K562 (cell line): Measurements from ENCODE around the gene CMTM5. TPM values are rescaled to one million over a fixed set of nuclear protein-coding genes. Genes with fewer than 3 reads are reported as not detected.

ENCODE experiments used
- ATAC-seq: fragments of 200-7000 bp; cut with Tn5 transposase; 3 replicates; pipeline ENCODE4 v1.9.1; 2020; ENCODE audit warnings: moderate library complexity
- BruUV-seq: library from RNA; stranded (reverse); fragments of 400-500 nt; replicated peaks from 2 replicates; lab custom pipeline; 2021; lab: Mats Ljungman, UMichigan
- CTCF ChIA-PET: fragments of 300-600 bp; formaldehyde crosslinking; extraction: SDS; loops from one replicate; lab custom pipeline; 2021; ENCODE audit warnings: low intra/inter-chr PET ratio; lab: Yijun Ruan, JAX
- POLR2A ChIA-PET: fragments of 300-600, 350-650 bp; sonication (Branson Sonifier 250); formaldehyde crosslinking; extraction: SDS; loops from one replicate; lab custom pipeline; 2021; ENCODE audit warnings: antibody characterized with exemption, inconsistent platforms; lab: Yijun Ruan, JAX
- DNase-seq, 4 experiments: peaks; one replicate each; pipeline versions ENCODE4 v3.0.0 to v3.0.0-alpha.2; 2011 to 2018; ENCODE audit warnings: low spot score in 3 of 4, mixed read lengths in 3 of 4; ENCODE audit errors: extremely low read depth in 1 of 4
- FAIRE-seq: peaks from 2 replicates; lab custom pipeline; 2011; peaks lifted over from hg19 to GRCh38; lab: Jason Lieb, UNC
- H2AFZ ChIP-seq: 2 replicates; pipeline ENCODE4 v1.6.0; 2011; ENCODE audit warnings: low read depth, low read length, control low read depth, inconsistent platforms
- H3K27ac ChIP-seq: fragments of 200-600 bp; 3 replicates; pipeline ENCODE4 v1.8.0; 2011; ENCODE audit warnings: low read depth, mild to moderate bottlenecking, control low read depth, inconsistent platforms, low read length, moderate library complexity, mixed read lengths; ENCODE audit errors: extremely low read depth
- H3K27me3 ChIP-seq, 2 experiments: fragments of 300-600 bp in 1 of 2; 2 replicates in 1 of 2; 3 replicates in 1 of 2; pipeline versions ENCODE4 v1.6.0 to v1.8.0; 2011; ENCODE audit warnings: inconsistent platforms in 2 of 2, low read length in 2 of 2, mild to moderate bottlenecking in 1 of 2, mixed read lengths in 1 of 2, moderate library complexity in 1 of 2; ENCODE audit not compliant: control insufficient read depth in 2 of 2, insufficient read depth in 2 of 2
- H3K36me3 ChIP-seq: fragments of 300-600 bp; 3 replicates; pipeline ENCODE4 v1.8.0; 2011; ENCODE audit warnings: mild to moderate bottlenecking, low read length, inconsistent platforms; ENCODE audit not compliant: control insufficient read depth, insufficient read depth
- H3K4me1 ChIP-seq, 2 experiments: fragments of 200-600 bp in 1 of 2; replicated peaks in 1 of 2; 2 replicates in 1 of 2; 3 replicates in 1 of 2; pipeline versions ENCODE4 v1.5.1 to v1.8.0; 2011; ENCODE audit warnings: inconsistent platforms in 2 of 2, low read length in 2 of 2, mild to moderate bottlenecking in 1 of 2, mixed read lengths in 1 of 2, moderate library complexity in 1 of 2; ENCODE audit not compliant: control insufficient read depth in 2 of 2, insufficient read depth in 2 of 2
- H3K4me2 ChIP-seq: 2 replicates; pipeline ENCODE4 v1.6.1; 2011; ENCODE audit warnings: low read length, control low read depth, inconsistent platforms, mixed read lengths; ENCODE audit not compliant: insufficient read depth
- H3K4me3 ChIP-seq: fragments of 200-600 bp; sonication (generic), shearing (Covaris generic); 2 replicates; pipeline ENCODE4 v1.5.1; 2016; ENCODE audit warnings: control low read depth, inconsistent platforms
- H3K79me2 ChIP-seq: fragments of 200-600 bp; 3 replicates; pipeline ENCODE4 v1.8.0; 2011; ENCODE audit warnings: low read length, inconsistent platforms; ENCODE audit not compliant: control insufficient read depth, insufficient read depth
- H3K9ac ChIP-seq, 2 experiments: 2 replicates each; pipeline versions ENCODE4 v1.6.0 to v1.6.1; 2011; ENCODE audit warnings: low read depth in 2 of 2, low read length in 2 of 2, control low read depth in 1 of 2, inconsistent platforms in 1 of 2, mild to moderate bottlenecking in 1 of 2, mixed read lengths in 1 of 2; ENCODE audit not compliant: insufficient read depth in 1 of 2
- H3K9me1 ChIP-seq: one replicate; pipeline ENCODE4 v1.6.0; 2011; ENCODE audit warnings: inconsistent platforms, mild to moderate bottlenecking, low read length, moderate library complexity; ENCODE audit not compliant: control insufficient read depth, insufficient read depth
- H3K9me3 ChIP-seq: replicated peaks from 2 replicates; pipeline ENCODE4 v1.5.1; 2011; ENCODE audit warnings: low read depth, low read length, inconsistent platforms; ENCODE audit not compliant: control insufficient read depth, insufficient read depth
- H4K20me1 ChIP-seq: replicated peaks from 2 replicates; pipeline ENCODE4 v1.6.1; 2011; ENCODE audit warnings: low read length, inconsistent platforms, mixed read lengths; ENCODE audit not compliant: control insufficient read depth, insufficient read depth
- DPF2 ChIP-seq: fragments of 450-650 bp; IDR thresholded peaks from 2 replicates; pipeline ENCODE4 v1.6.1; 2016
- ILK ChIP-seq: fragments of 450-650 bp; IDR thresholded peaks from 2 replicates; pipeline ENCODE4 v1.6.1; 2016; ENCODE audit warnings: missing genetic modification characterization, low read depth, mild to moderate bottlenecking, missing compliant biosample characterization, moderate library complexity, borderline replicate concordance
- IRF2 ChIP-seq: sonication (generic); formaldehyde crosslinking; IDR thresholded peaks from 2 replicates; pipeline ENCODE4 v1.8.1; 2022; ENCODE audit warnings: mild to moderate bottlenecking, missing genetic modification reagents
- SIX5 ChIP-seq, 2 experiments: IDR thresholded peaks; 2 replicates each; pipeline ENCODE4 v1.6.1; 2011; ENCODE audit warnings: low read length in 2 of 2, borderline replicate concordance in 1 of 2, low read depth in 1 of 2, mild to moderate bottlenecking in 1 of 2, moderate library complexity in 1 of 2; ENCODE audit not compliant: insufficient read depth in 1 of 2
- SNIP1 ChIP-seq: fragments of 450-650 bp; IDR thresholded peaks from 2 replicates; pipeline ENCODE4 v1.7.1; 2017; ENCODE audit warnings: low read depth, mild to moderate bottlenecking
- SNRNP70 ChIP-seq: fragments of 200-400 bp; formaldehyde crosslinking; optimal IDR thresholded peaks from 2 replicates; pipeline ENCODE3; 2017; ENCODE audit warnings: low read depth, low read length
- ZNF282 ChIP-seq: sonication (generic); formaldehyde crosslinking; IDR thresholded peaks from 2 replicates; pipeline ENCODE4 v1.8.1; 2023; ENCODE audit warnings: missing genetic modification reagents
- WGBS: fragments of 100-300 bp; shearing (Covaris generic); methylation state at CpG from one replicate; pipeline ENCODE4 v1.1.6; 2016; ENCODE audit warnings: low coverage, mixed read lengths; ENCODE audit not compliant: insufficient coverage; ENCODE audit errors: missing lambda C conversion rate; 5-methylcytosine and 5-hydroxymethylcytosine counted together
- in situ Hi-C: fragments of 300-500 bp; cut with MboI; formaldehyde crosslinking; loops from 4 replicates; pipeline ENCODE4 v1.15.0; 2018; ENCODE audit warnings: inconsistent platforms, mixed read lengths
- intact Hi-C: fragments of 100-400 bp; cut with micrococcal nuclease; formaldehyde crosslinking; loops from 2 replicates; pipeline ENCODE4 v1.14.2; 2022
- polyA plus RNA-seq, 8 experiments: library from polyadenylated mRNA; depleted of rRNA in 4 of 8; stranded (reverse) in 5 of 8; unstranded in 3 of 8; fragments of >200 nt; fragmentation: Nextera tagmentation in 2 of 8; fragmentation: Illumina TruSeq in 1 of 8; extraction: Ambion mirVana in 2 of 8; extraction: Trizol in 1 of 8; gene quantifications; 2 replicates each; pipeline versions ENCODE4 v1.2.1 to v1.2.3, GENCODE V29; 2011 to 2014; ENCODE audit warnings: inconsistent platforms in 1 of 8, missing spikeins in 1 of 8
- total RNA-seq, 7 experiments: library from RNA; depleted of rRNA in 6 of 7; stranded (reverse); fragments of >200 nt in 6 of 7; fragmentation: Illumina TruSeq in 2 of 7; extraction: Trizol in 2 of 7; gene quantifications; 2 replicates each; pipeline versions ENCODE4 v1.2.1 to v1.2.3, GENCODE V29; 2011 to 2021; ENCODE audit warnings: low replicate concordance in 1 of 7
- TF ChIP-seq, protein P1 (sequence below): fragments of 250-450 bp; sonication (Bioruptor Pico); IDR thresholded peaks from 2 replicates; pipeline ENCODE4 v1.8.0; 2021; ENCODE audit warnings: moderate library complexity, mild to moderate bottlenecking, inconsistent platforms
- TF ChIP-seq, protein P2 (sequence below): sonication (generic); formaldehyde crosslinking; IDR thresholded peaks from 2 replicates; pipeline ENCODE4 v1.8.1; 2023; ENCODE audit warnings: missing genetic modification reagents, mild to moderate bottlenecking, borderline replicate concordance
- TF ChIP-seq, protein P3 (sequence below): fragments of 200-400 bp; formaldehyde crosslinking; IDR thresholded peaks from 2 replicates; pipeline ENCODE4 v1.6.1; 2017; ENCODE audit warnings: mild to moderate bottlenecking, low read depth, low read length, moderate library complexity
- TF ChIP-seq, protein P4 (sequence below): fragments of 250-450 bp; sonication (Bioruptor Pico); IDR thresholded peaks from 2 replicates; pipeline ENCODE4 v1.5.0; 2020; ENCODE audit warnings: mild to moderate bottlenecking, borderline replicate concordance

Gene CMTM5
- total and polyA plus RNA-seq, 9 of the 15 experiments (the other 6 are each of a cell fraction or from before 2014, with no cell fraction given), result 0.21 TPM; not detected in 8

DNA sequence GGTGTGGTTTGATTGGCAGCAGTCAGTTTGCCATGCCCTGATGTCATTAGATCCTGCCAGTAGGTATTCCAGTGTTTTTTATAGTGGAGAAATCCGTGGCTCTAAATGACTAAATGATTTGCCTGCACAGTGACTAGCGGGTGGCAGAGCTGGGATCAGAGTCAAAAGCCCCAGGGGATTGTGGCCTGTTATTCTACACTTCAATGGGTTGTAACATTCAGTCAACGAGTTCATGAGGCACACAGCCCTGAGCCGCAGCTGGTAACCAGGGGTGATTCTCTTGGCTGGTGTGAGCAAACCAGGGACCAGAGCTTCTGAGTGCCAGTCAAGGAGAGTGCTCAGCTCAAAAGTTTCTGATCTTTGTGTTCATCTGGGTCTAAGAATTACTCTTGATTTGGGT is 29.4 kb downstream of the CMTM5 start:
- no peak overlapping the region for H3K27ac ChIP-seq
- POLR2A ChIA-PET, result interaction anchor here (0.6 to 0.7 kb wide), 2 partner anchors 20 to 26 kb away, joined by 3 read pairs; no protein-coding TSS in a partner anchor
- H3K9ac ChIP-seq, result no peak overlapping the region
- CTCF ChIA-PET, result no interaction called here
- no peak overlapping the region for H3K4me3 ChIP-seq
- no peaks in the 10 kb centered on the region for H3K9me1 ChIP-seq
- in situ Hi-C loops, result no loop called here
- ATAC-seq (no peak), FAIRE-seq (no peak), DNase-seq (no peak)
- no peaks in the 10 kb centered on the region for H3K9me3 ChIP-seq
- no peaks in the 10 kb centered on the region for H3K36me3 ChIP-seq
- H3K79me2 ChIP-seq, result no peaks in the 10 kb centered on the region
- 0% methylated on average over 4 of the region's 4 CpGs for WGBS
- H4K20me1 ChIP-seq, result no peaks in the 10 kb centered on the region
- no TSS peak for BruUV-seq
- TF ChIP-seq, protein P1, sequence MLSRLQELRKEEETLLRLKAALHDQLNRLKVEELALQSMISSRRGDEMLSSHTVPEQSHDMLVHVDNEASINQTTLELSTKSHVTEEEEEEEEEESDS, result no peak
- TF ChIP-seq, protein P2, sequence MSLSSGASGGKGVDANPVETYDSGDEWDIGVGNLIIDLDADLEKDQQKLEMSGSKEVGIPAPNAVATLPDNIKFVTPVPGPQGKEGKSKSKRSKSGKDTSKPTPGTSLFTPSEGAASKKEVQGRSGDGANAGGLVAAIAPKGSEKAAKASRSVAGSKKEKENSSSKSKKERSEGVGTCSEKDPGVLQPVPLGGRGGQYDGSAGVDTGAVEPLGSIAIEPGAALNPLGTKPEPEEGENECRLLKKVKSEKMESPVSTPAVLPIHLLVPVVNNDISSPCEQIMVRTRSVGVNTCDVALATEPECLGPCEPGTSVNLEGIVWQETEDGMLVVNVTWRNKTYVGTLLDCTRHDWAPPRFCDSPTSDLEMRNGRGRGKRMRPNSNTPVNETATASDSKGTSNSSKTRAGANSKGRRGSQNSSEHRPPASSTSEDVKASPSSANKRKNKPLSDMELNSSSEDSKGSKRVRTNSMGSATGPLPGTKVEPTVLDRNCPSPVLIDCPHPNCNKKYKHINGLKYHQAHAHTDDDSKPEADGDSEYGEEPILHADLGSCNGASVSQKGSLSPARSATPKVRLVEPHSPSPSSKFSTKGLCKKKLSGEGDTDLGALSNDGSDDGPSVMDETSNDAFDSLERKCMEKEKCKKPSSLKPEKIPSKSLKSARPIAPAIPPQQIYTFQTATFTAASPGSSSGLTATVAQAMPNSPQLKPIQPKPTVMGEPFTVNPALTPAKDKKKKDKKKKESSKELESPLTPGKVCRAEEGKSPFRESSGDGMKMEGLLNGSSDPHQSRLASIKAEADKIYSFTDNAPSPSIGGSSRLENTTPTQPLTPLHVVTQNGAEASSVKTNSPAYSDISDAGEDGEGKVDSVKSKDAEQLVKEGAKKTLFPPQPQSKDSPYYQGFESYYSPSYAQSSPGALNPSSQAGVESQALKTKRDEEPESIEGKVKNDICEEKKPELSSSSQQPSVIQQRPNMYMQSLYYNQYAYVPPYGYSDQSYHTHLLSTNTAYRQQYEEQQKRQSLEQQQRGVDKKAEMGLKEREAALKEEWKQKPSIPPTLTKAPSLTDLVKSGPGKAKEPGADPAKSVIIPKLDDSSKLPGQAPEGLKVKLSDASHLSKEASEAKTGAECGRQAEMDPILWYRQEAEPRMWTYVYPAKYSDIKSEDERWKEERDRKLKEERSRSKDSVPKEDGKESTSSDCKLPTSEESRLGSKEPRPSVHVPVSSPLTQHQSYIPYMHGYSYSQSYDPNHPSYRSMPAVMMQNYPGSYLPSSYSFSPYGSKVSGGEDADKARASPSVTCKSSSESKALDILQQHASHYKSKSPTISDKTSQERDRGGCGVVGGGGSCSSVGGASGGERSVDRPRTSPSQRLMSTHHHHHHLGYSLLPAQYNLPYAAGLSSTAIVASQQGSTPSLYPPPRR (CRISPR knock-in tag), result no peak
- TF ChIP-seq SNIP1 (no peak), ZNF282 (CRISPR knock-in tag) (no peak), SIX5 (IDR thresholded peaks at IDR 0.05; ENCODE audit: borderline replicate concordance in 1 of 2, insufficient read depth in 1 of 2, low read depth in 1 of 2, low read length in 2 of 2) (no peak), SNRNP70 (no peak), IRF2 (CRISPR knock-in tag) (no peak), ILK (tag) (no peak), DPF2 (no peak)
- TF ChIP-seq, protein P3, sequence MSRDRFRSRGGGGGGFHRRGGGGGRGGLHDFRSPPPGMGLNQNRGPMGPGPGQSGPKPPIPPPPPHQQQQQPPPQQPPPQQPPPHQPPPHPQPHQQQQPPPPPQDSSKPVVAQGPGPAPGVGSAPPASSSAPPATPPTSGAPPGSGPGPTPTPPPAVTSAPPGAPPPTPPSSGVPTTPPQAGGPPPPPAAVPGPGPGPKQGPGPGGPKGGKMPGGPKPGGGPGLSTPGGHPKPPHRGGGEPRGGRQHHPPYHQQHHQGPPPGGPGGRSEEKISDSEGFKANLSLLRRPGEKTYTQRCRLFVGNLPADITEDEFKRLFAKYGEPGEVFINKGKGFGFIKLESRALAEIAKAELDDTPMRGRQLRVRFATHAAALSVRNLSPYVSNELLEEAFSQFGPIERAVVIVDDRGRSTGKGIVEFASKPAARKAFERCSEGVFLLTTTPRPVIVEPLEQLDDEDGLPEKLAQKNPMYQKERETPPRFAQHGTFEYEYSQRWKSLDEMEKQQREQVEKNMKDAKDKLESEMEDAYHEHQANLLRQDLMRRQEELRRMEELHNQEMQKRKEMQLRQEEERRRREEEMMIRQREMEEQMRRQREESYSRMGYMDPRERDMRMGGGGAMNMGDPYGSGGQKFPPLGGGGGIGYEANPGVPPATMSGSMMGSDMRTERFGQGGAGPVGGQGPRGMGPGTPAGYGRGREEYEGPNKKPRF, result no peak
- TF ChIP-seq, protein P4, sequence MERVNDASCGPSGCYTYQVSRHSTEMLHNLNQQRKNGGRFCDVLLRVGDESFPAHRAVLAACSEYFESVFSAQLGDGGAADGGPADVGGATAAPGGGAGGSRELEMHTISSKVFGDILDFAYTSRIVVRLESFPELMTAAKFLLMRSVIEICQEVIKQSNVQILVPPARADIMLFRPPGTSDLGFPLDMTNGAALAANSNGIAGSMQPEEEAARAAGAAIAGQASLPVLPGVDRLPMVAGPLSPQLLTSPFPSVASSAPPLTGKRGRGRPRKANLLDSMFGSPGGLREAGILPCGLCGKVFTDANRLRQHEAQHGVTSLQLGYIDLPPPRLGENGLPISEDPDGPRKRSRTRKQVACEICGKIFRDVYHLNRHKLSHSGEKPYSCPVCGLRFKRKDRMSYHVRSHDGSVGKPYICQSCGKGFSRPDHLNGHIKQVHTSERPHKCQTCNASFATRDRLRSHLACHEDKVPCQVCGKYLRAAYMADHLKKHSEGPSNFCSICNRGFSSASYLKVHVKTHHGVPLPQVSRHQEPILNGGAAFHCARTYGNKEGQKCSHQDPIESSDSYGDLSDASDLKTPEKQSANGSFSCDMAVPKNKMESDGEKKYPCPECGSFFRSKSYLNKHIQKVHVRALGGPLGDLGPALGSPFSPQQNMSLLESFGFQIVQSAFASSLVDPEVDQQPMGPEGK (CRISPR knock-in tag), result no peak
- intact Hi-C loops, result no loop called here
- H3K4me1 ChIP-seq, result peaks cover 0 to 6% of the 10 kb centered on the region in 2 experiments; a peak in 2 of 5 replicates
- H3K27me3 ChIP-seq, result peaks cover 21 to 82% of the 10 kb centered on the region in 2 experiments; a peak in 4 of 5 replicates
- H2AFZ ChIP-seq, result no peak overlapping the region
- H3K4me2 ChIP-seq, result no peak overlapping the region
